Neutrophil (primary cell): ENCODE measurements around the gene ASPRV1.

Experiments
- H3K27ac ChIP-seq: fragments of 200-600 bp; sonication (generic); 2 replicates; pipeline ENCODE4 v1.5.1; 2016; ENCODE audit warnings: mild to moderate bottlenecking, moderate library complexity
- H3K27me3 ChIP-seq: fragments of 200-600 bp; sonication (generic); 2 replicates; pipeline ENCODE4 v1.6.0; 2016; ENCODE audit warnings: mild to moderate bottlenecking
- H3K36me3 ChIP-seq: fragments of 200-600 bp; sonication (generic); 2 replicates; pipeline ENCODE4 v1.5.1; 2017
- H3K4me1 ChIP-seq, 2 experiments: fragments of 200-600 bp in 1 of 2; sonication (generic) in 1 of 2; 1 replicate in 1 of 2; 2 replicates in 1 of 2; pipeline versions ENCODE4 v1.5.1 to v1.6.1; 2013 to 2016; ENCODE audit warnings: low read depth in 1 of 2, low read length in 1 of 2, mild to moderate bottlenecking in 1 of 2, moderate library complexity in 1 of 2; ENCODE audit not compliant: control insufficient read depth in 1 of 2, insufficient read depth in 1 of 2
- H3K4me3 ChIP-seq, 2 experiments: fragments of 200-600 bp in 1 of 2; sonication (generic) in 1 of 2; 1 replicate in 1 of 2; 2 replicates in 1 of 2; pipeline ENCODE4 v1.5.1; 2013 to 2016; ENCODE audit warnings: low read depth in 1 of 2, low read length in 1 of 2, mild to moderate bottlenecking in 1 of 2, moderate library complexity in 1 of 2
- H3K9me3 ChIP-seq: fragments of 200-600 bp; sonication (generic); 2 replicates; pipeline ENCODE4 v1.5.1; 2016
- TF ChIP-seq, protein P1 (sequence below): fragments of 200-600 bp; sonication (generic); IDR thresholded peaks from 2 replicates; pipeline ENCODE4 v1.5.1; 2016; ENCODE audit warnings: antibody characterized with exemption

Gene ASPRV1

DNA sequence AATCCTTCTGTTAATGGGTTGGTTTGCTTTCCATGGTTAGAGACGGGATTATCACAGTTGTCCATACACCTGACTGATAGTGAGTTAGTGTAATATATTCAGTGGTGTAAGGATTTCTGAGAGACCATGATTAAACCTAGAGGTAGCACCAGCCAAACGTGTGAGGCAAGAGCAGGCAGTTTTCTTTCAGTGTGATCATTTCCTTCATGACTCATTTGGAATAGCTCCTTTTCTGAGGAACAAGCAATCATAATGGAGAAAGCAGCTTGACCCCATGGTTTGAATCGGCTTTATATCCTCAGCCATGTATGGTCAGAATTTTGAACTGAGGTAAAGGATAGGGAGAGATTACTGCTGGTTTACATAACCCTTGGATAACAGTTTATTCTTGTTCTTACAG, 43.6 kb downstream of the ASPRV1 start:
- Histone ChIP-seq H3K27ac (peak overlapping the region; percentile 99), H3K36me3 (peaks cover 72% of the 10 kb centered on the region), H3K4me1 (peaks cover 54 to 75% of the 10 kb centered on the region in 2 experiments), H3K4me3 (peak overlapping the region; percentile 87 to 94), H3K9me3 (peaks cover 3% of the 10 kb centered on the region), H3K27me3 (no peaks in the 10 kb centered on the region)
- TF ChIP-seq, protein P1, sequence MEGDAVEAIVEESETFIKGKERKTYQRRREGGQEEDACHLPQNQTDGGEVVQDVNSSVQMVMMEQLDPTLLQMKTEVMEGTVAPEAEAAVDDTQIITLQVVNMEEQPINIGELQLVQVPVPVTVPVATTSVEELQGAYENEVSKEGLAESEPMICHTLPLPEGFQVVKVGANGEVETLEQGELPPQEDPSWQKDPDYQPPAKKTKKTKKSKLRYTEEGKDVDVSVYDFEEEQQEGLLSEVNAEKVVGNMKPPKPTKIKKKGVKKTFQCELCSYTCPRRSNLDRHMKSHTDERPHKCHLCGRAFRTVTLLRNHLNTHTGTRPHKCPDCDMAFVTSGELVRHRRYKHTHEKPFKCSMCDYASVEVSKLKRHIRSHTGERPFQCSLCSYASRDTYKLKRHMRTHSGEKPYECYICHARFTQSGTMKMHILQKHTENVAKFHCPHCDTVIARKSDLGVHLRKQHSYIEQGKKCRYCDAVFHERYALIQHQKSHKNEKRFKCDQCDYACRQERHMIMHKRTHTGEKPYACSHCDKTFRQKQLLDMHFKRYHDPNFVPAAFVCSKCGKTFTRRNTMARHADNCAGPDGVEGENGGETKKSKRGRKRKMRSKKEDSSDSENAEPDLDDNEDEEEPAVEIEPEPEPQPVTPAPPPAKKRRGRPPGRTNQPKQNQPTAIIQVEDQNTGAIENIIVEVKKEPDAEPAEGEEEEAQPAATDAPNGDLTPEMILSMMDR: no peak

DNA sequence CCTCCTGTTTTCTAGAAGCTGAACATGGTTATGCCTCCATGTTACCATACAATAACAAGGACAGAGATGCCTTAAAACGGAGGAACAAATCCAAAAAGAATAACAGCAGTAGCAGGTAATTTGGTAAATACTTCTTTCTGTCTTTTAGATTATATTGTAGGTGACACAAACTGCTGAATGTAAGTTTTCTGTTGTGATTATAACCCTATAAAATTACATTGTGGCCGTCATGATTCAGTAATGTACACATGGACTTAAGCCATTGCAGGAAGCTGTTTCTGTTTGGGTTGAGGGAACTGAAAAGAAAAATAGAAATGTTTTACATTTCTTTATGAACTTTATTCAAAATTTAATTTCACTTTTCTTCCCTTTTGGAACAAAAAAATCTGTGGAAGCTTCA, 45.3 kb downstream of the ASPRV1 start:
- Histone ChIP-seq H3K4me3 (peak overlapping the region; percentile 87 to 94), H3K4me1 (peaks cover 49 to 65% of the 10 kb centered on the region in 2 experiments), H3K27me3 (no peaks in the 10 kb centered on the region), H3K27ac (peak overlapping the region; percentile 99), H3K36me3 (peaks cover 55% of the 10 kb centered on the region), H3K9me3 (peaks cover 3% of the 10 kb centered on the region)
- TF ChIP-seq, protein P1: no peak

DNA sequence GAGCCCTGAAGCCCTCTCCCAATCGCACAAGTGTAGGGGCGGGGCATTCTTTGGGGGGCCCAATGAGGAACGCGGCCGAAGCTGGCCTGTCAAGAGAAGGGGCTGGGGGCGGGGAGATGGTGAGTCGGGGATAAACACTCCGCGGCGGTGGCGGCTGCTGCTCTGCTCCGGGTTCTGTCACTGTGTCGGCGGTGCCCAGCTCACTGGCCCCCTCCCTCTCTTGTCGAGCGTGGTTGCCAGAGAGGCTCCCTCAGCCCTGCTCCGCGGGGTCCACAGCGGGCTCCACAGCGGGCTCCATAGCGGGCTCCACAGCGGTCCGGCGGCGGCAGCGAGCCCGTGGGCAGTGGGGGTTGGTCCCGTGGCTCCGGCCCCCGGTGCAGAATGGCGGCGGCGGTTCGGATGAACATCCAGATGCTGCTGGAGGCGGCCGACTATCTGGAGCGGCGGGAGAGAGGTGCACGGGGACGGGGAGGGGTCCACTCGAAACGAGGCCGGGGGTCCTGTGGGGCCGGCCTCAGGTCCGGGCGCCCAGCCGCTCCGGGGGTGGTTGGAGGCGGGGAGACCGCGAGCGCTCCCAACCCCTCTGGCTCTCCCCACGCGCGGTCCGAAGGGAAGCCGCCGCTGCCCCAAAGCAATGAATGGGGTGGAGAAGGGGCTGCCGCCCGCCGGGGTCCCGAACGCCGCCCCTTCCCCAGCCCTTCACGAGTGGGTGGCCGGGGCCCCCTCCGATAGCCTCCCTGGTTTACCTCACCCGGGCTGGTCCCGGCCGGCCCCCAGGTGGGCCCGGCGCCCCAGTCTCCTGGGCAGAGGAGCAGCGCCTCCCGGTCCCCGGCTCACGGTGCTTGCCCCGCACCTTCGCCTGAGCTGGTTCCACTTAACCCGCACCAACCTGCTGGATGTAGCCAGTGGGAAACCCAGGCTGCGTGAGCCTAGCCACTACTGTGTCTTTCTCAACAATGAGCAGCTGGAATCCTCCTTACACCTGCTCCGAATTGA, 46.2 kb downstream of the ASPRV1 start, which contains the start of gene MXD1:
Gene MXD1 (plus strand): TSS at position 160 of the 996 bp plus-strand sequence. CDS start 222 bp downstream, at position 382.
- Histone ChIP-seq H3K27me3 (no peaks in the 10 kb centered on the region), H3K4me3 (peak within 1 kb of the TSS; percentile 87 to 97), H3K4me1 (peaks cover 40 to 57% of the 10 kb centered on the region in 2 experiments), H3K36me3 (peaks cover 46% of the 10 kb centered on the region), H3K9me3 (no peaks in the 10 kb centered on the region), H3K27ac (peak within 1 kb of the TSS; percentile 99)
- TF ChIP-seq, protein P1: no peak

DNA sequence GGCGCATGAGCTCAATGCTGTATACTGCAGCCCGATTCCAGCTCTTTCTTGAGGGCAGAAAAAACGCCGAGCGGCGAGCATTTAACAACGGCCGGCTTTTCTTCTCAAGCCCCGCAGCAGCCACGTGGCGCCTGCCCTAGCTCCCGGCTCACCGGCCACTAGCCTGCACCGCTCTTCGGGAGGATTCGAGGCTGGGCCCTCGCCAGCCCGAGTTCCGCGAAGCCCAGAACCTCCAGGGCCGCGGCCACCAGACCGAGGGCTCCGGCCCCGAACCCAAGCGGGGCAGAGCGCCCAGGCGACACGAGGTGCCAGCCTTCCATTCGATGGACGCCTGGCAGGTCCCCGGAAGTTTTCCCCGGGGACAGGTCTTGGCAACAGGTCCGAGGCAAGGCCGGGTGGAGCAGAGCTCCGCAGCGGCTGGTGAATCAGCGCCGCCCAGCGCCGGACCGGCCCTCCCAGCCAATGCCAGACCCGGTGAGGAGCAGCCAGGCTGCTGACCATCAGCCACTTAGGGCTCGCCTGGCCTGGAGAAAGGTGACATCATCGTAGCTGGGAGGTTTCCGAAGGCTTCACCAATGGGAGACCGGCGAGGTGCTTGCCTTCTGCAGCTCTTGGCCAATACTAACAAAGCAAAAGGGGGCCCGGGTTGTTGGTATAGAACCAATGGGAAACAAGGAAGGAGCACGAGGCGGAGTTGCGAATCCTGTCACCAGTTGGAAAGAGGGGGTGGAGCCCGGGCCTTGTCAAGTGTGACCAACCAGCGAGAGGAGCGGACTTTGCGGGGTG, 47.1 kb downstream of the ASPRV1 start:
- no peaks in the 10 kb centered on the region for H3K27me3 ChIP-seq
- peaks cover 31 to 48% of the 10 kb centered on the region in 2 experiments for H3K4me1 ChIP-seq
- H3K4me3 ChIP-seq: peak overlapping the region; percentile 87 to 97
- no peaks in the 10 kb centered on the region for H3K9me3 ChIP-seq
- peaks cover 37% of the 10 kb centered on the region for H3K36me3 ChIP-seq
- H3K27ac ChIP-seq: peak overlapping the region; percentile 99
- TF ChIP-seq, protein P1: peak; percentile 59

DNA sequence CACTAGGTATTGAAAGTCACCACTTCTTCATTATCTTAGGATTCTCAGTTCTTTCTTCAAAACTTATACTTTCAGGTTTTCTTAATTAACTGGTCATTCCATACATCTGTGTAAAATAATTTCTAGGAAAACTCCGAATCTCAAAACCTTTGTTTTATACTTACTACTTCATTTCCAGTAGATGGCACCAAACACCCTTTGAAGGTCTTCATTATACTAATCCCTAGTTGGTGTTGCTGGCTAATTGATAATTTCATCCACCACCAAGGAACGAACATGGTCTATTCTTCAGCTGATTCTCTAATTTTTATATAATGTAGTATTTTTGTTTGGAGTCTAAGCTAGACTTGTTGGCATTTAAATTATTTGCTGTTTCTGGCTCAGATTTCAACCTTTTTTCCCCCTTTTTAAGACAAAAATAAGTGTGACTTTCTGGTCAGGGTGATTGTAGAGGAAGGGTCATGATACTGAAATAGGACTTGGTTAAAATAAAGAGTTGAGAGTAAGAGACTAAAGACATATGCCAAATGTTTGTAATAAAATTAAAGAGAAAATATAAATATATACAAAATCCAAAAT, 49.4 kb downstream of the ASPRV1 start:
- H3K27ac ChIP-seq: peak overlapping the region; percentile 99
- TF ChIP-seq, protein P1: peak; percentile 62

More for the DNA sequence above, 49.4 kb downstream of the ASPRV1 start:
- Histone ChIP-seq H3K9me3 (no peaks in the 10 kb centered on the region), H3K4me3 (peak overlapping the region in 1 of 2 experiments; percentile 97), H3K4me1 (peaks cover 22 to 25% of the 10 kb centered on the region in 2 experiments), H3K36me3 (peaks cover 20% of the 10 kb centered on the region), H3K27me3 (no peaks in the 10 kb centered on the region)
